NCI-H2227 treated with DMSO at 0.1 percent for 48 hours (cell line): ENCODE results near the gene ABHD17A.
A peak's percentile ranks its signal among the peaks of the same experiment; 100 is the strongest.
"Not testable (repeated sequence)": the region's sequence is repeated elsewhere in the genome, so short reads cannot be mapped to it uniquely, and the experiment has no call there.

ENCODE experiments used
- DNase-seq: peaks from one replicate; lab custom pipeline; 2025; lab: John Stamatoyannopoulos, UW

Gene ABHD17A

GRCh38 chr19:1910177-1910576, 24.9 kb upstream of the ABHD17A start:
- DNase-seq: no peak

DNA sequence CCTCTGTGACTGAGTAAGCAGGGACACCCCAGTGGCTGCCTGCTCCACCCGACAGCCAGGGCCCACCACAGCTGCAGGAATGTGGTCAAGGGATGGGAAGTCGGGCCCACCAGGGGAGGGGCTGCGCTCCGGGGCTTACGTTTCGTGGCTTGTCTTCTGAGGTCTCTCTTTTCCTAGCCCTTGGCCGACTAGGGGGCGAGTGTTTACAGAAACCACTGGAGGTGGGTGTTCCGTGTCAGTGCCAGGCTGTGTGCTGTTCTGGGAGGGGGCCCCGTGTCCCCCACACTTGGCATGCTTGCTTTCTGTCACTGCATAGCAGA, 24.4 kb upstream of the ABHD17A start:
- no peak for DNase-seq

GRCh38 chr19:1908364-1908678, 23.0 kb upstream of the ABHD17A start:
- no peak for DNase-seq

DNA sequence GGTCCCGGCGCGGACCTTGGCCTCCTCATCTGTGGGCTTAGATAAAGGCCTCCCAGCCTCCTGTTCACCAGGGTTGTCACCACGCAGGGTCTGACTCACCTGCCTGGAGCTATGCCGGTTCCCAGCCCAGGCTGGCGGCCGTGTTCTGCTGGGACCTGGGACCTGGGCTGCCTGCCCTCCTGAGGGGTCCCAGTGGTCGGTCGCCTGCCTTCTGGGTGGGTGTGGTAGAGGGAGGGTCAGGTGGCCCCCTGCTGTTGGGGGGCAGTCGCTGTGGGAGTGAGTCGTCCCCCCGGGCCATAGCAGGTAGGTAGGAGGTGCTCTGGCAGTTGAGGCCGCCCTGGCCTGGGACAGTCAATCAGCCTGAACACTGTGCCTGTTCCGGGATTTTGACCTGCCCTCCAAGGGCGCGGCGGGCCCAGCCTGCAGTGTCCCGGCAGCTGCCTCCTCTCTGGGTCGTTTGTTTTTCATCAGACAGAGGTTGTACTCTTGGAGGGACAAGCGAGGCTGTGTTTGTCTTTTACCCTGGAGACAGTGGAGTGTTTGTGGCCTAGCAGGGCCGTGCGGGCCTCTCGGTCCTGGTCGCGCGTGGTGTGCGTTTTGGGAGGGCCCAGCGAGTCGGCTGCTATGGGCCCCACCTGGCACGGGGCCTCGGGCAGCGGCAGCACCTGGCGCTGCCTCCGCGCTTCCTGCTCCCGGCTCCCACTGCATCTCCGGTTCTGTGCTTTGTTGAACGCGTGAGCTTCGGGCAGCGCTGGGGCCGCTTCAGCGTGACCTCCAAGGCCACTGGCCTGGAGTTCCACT, 22.5 kb upstream of the ABHD17A start:
- DNase-seq: no peak

- no peak for DNase-seq
Observed at GRCh38 chr19:1906985-1907562, 21.8 kb upstream of the ABHD17A start.

GRCh38 chr19:1905863-1906375, 20.6 kb upstream of the ABHD17A start:
- DNase-seq: no peak

- DNase-seq: peak; percentile 94
Observed at GRCh38 chr19:1905110-1905862, 20.0 kb upstream of the ABHD17A start, which contains the start of the genes ADAT3 and SCAMP4. TSS of gene ADAT3 (plus strand) at chr19:1905399. CDS start at chr19:1912048, 6,649 bp downstream. TSS of gene SCAMP4 (plus strand) at chr19:1905399. CDS start at chr19:1915020, 9,621 bp downstream.

- DNase-seq: no peak
Observed at GRCh38 chr19:1904860-1905109, 19.5 kb upstream of the ABHD17A start.

DNA sequence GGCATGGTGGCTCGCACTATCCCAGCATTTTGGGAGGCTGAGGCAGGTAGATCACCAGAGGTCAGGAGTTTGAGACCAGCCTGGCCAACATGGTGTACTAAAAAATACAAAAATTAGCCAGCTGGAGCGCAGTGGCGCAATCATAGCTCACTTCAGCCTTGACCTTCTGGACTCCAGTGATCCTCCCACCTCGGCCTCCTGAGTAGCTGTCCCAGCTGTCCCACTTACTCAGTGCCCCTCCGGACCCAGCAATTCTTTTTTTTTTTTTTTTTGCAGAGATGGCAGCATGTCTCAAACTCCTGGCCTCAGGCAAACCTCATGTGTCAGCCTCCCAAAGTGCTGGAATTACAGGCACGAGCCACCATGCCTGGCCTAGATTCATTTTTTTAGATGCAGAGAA, 17.6 kb upstream of the ABHD17A start:
- no peak for DNase-seq

- no peak for DNase-seq
Observed at GRCh38 chr19:1901940-1902404, 16.7 kb upstream of the ABHD17A start.

DNA sequence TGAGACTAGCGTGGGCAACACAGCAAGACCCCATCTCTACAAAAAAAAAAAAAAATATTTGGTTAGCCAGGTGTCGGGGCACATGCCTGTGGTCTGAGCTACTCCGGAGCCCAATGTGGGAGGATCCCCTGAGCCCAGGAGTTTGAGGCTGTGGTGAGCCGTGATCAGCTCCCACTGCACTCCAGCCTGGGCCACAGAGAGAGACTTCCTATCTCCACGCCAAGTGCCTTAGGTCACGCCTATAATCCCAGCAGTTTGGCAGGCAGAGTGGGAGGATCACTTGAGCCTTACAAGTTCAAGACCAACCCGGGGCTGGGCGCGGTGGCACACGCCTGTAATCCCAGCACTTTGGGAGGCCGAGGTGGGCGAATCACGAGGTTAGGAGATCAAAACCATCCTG, 11.2 kb upstream of the ABHD17A start:
- no peak for DNase-seq

DNA sequence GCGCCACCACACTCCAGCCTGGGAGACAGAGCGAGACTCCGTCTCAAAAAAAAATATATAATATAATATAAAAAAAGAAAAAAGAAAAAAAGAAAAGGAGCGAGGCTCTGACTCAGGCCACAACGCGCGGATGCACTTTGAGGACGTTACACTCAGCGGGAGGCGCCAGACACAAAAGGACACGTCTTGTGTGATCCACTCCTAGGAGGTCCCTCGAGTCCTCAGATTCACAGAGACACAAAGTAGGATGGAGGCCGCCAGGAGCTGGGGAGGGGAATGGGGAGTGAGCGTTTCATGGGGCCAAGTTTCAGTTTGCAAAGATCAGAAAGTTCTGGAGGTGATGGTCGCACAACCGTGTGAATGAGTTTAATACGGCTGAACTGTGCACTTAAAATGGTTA, 8.5 kb upstream of the ABHD17A start:
- DNase-seq: no peak

- DNase-seq: no peak
Observed at GRCh38 chr19:1889907-1890306, 4.6 kb upstream of the ABHD17A start.

DNA sequence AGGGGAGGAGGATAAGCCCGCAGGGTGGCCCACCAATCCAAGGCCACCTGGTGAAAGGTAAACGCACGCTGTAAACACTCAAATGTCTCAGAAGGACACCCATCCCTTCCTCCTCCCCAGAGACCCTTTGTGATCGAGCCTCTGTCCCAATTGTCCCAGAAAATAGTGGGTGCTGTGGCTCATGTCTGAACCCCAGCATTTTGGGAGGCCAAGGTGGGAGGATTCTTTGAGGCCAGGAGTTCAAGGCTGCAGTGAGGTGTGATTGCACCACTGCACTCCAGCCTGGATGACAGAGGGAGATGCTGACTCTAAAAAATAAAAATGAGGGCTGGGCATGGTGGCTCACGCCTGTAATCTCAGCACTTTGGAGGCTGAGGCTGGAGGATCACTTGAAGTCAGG, 3.1 kb upstream of the ABHD17A start:
- DNase-seq: no peak

- not testable (repeated sequence) for DNase-seq
Observed at GRCh38 chr19:1886360-1886759, 1.1 kb upstream of the ABHD17A start.

DNA sequence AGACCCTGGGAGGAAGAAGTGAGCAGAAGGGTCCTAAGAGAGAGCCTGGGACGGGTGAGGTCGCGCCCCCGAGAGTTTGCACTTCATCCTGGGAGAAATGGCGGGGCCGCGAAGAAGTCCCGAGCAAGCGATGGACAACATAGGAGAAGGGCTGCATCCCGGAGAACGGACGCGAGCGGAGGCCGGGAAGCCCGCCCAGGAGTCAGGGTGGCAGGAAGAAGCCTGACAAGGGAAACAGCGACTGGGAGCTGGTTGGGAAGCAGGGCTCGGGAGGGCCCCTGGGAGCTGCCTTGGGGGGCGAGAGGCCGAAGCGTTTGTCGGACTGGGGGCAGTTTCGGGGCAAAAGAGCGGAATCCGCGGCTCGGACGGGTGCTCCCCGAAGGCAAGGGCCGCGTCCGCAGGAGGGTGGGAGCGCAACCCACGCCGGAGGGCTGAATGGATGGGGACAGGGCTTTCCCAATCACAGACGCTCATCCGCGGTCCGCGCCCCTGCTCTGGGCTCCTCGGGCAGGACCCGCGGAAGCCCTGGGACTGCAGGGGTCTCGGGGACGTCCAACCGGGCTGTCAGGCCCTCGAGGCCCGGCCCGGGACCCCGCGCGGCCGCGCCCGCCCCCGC, 469 bp downstream of the ABHD17A start:
- no peak for DNase-seq

DNA sequence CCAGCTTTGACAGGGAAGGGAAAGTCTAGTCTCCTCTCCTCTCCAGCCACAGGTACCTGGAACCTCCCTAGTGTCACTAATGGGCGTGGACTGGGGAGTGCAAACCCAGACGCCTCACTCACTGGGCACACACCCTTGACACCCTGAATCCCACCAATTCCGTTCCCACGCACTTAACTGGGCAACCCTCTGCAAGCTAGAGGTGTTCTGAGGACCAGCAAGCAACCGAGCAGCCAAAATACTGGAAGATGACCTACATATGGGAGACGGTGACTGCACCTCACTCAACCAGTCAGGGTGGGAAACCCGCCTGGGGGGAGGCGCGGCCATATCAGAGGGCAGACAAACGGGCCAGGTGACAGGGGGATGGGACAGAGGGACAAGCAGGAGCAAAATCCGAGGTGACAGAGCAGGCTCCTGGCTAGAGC, 991 bp downstream of the ABHD17A start:
- no peak for DNase-seq

DNA sequence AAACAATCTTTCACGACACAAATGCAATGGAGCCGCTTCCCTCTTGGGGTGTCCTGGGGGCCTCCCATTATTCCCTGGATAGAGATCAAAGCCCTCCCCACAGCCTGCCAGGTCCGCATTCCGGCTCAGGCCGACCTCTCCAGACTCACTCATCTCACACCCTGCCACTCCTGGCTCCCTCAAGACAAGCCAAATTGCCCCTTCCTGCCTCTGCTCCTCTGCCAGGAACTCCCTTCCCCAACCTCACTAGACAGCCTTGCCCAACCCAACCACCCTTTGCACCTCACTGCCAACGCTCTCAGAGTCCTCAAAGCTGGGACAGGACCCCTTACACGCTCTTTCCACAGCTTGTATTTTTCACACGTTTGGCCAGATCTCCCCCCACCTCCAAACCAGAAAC, 1.5 kb downstream of the ABHD17A start:
- no peak for DNase-seq

- DNase-seq: no peak
Observed at GRCh38 chr19:1882786-1883692, 2.3 kb downstream of the ABHD17A start.

GRCh38 chr19:1882089-1882785, 3.1 kb downstream of the ABHD17A start:
- no peak for DNase-seq
